Epidermal melanocyte (primary cell): ENCODE results near the gene HCFC1.
A peak's percentile ranks its signal among the peaks of the same experiment; 100 is the strongest.
"Not testable (repeated sequence)": the region's sequence is repeated elsewhere in the genome, so short reads cannot be mapped to it uniquely, and the experiment has no call there.

Experiments
- DNase-seq: peaks from one replicate; pipeline ENCODE4 v3.0.0; 2011; ENCODE audit warnings: low spot score; ENCODE audit not compliant: insufficient read length

Gene HCFC1

DNA sequence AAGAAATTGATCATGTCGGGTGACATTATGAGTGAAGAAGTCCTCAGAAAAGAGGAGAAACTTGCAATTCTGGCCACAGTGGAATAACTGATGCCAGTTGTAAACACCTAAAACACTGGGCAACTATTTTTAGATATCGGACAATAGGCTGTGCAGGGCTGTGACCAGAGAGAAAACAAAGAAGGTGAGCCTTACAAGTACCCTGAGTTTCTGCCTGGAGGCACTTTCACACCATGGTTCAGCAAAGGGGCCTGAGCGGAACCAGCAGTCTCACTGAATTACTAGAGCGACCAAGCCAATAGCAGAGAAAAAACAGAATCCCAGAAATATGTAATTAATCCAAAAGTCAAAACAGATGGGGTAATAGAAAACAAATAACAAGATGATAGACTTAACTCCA, 36.9 kb upstream of the HCFC1 start:
- DNase-seq = no peak

DNA sequence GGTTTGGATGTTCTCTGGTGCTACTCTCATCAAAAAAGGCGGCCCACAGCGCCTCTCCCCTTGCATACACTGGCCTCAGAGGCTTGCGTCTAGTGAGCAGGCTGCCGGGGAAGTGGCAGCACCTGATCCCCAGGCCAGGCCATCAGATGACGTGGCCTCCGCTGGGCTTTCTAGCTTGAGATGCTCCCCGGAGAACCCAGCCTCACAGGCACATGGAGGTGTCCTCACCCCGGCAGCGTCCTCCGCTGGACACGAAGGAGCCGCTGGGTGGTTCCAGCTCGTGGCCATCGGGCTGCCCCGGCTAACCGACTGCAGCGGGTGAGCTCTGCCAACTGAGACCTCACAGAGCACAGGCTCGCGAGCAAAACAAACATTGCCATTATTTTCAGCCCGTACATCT, 35.3 kb upstream of the HCFC1 start:
- no peak for DNase-seq

DNA sequence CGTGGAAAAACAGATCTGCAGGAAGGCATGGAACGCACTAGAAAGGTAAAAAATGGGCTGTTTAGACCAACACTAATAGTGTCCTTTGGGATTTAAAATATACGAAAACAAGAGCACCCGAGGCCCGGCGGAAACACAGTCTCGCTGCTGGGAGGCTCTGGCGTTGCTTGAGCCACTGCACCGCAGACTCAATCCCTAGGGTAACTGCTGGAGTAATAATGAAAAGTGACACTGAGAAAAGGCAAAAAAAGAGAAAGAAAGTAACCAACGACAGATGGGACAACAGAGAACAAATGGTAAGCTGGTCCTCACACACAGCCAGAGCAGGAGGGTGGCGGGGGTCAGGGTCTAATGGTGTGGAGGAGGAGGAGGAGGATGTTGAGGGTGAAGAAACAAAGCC, 32.7 kb upstream of the HCFC1 start:
- no peak for DNase-seq

GRCh38 chrX:154002215-154002719, 30.6 kb upstream of the HCFC1 start:
- DNase-seq = no peak

DNA sequence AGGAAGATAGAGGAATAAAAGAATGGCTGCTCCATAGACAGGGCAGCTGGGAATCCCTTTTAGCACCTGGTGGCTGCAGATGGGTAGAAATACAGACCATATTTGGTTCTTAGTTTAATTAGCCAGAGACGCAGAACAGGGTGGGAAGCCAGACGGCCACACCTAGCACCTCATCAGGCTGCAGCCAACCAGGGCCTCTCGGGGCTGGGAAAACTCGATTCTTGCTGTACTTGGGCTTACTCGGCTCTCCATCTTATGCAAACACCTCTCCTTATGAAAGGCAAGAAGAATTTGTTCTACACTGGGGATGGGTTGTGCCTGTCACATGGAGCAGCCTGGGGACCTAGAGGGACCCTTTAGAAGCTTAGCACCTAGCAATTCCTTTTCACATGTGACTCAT, 28.4 kb upstream of the HCFC1 start:
- DNase-seq = no peak

DNA sequence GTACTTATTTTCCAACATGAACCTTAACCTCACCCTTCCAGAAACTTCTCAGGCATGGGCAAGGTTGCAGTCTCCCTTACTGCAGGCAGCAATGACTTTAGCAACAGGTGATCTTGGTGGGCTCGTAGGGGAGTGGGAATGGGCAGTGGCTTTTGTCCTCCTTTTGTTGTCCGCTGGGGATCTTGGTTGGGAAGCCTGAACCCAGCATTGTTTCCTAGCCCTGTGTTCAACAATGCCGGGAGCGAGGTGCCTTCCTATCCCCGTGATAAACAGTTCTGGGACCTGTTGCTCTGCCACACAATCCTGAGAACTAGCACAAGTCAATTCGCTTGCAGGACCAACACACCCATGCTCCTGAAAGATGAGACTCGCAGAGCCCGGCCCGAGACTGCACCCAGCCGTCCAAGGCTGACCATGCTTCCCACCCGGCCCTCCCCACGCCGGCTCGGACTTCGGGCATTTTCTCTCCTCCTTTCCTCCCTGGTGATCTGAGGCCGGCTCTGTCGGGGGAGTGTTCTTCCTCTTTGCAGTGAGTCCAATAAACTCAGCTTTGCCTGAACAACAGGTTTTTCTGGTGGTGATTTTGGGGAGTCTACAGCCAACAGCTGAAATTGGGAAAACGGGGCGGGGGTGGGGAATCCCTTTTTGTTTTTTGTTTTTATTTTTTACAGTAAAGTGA, 27.9 kb upstream of the HCFC1 start:
- no peak for DNase-seq

DNA sequence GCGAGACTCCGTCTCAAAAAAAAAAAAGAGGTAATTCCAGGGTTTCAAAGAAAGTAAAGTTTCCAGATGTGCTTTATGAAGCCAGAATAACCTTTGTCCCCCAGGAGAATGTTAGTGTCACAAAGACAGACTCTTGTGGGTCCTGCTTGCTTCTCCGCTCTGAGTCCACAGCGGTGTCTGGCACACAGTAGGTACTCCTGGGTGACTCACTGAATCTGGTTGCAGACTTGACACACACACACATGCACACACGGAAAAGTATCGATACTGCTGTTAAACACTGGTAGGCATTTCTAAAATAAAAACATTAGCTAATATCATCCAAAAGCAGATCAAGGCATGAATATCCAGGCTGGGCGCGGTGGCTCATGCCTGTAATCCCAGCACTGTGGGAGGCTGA, 23.9 kb upstream of the HCFC1 start:
- no peak for DNase-seq

- not testable (repeated sequence) for DNase-seq
Measured at GRCh38 chrX:153994398-153994797, 22.8 kb upstream of the HCFC1 start.

DNA sequence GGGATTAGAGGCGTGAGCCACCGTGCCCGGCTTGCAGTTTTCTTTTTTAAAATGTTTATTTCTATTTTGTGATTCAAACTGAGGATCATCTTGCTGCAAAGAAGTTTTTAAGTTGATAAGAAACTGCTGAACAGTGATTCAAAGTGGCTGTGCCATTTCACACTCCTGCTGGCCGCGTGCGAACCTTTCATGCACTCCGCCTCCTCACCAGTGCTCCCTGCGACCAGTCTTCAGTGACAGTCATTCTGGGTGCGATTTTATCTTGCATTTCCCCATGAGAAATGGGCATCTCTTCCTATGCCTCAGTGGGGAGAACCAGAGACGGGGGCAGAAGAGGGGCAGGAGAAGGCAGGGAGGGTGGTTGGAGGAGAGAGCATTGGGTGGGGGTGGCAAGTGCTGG, 22.4 kb upstream of the HCFC1 start:
- DNase-seq = no peak

- DNase-seq = no peak
Measured at GRCh38 chrX:153993079-153993478, 21.5 kb upstream of the HCFC1 start.

DNA sequence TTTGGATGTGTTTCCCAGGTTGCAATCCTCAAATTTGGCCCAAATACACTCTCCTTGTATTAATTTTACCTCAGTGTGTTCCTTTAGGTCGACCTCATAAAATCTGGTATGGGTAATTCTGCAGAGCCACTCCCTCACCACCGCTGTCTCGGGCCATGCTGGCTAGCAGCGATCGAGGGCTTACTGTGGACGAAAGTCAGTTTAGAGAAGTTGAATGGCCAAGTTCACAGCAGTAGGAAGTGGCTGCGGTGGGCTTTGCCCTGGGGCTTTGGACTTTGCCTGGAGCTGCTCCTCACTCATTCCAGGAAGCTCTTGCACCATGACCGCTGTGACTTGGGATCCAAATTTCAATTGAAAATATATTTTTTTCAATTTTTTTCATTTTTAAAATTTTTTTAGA, 20.6 kb upstream of the HCFC1 start:
- no peak for DNase-seq

DNA sequence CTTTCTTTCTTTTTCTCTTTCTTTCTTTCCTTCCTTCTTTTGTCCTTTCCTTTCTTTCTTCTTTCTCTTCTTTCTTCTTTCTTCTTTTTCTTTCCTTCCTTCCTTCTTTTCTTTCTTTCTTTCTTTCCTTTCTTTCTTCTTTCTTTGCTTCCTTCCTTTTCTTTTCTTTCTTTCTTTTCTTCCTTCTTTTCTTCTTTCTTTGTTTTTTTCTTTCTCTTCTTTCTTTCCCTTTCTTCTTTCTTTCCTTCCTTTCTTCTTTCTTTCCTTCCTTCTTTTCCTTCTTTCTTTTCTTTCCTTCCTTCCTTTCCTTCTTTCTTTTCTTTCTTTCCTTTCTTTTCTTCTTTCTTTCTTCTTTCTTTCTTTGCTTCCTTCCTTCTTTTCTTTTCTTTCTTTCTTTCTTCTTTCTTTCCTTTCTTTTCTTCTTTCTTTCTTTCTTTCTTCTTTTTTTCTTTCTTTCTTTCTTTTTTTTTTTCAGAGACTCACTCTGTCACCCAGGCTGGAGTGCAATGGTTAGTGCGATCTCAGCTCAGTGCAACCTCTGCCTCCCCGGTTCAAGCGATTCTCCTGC, 19.5 kb upstream of the HCFC1 start:
- DNase-seq = no peak

DNA sequence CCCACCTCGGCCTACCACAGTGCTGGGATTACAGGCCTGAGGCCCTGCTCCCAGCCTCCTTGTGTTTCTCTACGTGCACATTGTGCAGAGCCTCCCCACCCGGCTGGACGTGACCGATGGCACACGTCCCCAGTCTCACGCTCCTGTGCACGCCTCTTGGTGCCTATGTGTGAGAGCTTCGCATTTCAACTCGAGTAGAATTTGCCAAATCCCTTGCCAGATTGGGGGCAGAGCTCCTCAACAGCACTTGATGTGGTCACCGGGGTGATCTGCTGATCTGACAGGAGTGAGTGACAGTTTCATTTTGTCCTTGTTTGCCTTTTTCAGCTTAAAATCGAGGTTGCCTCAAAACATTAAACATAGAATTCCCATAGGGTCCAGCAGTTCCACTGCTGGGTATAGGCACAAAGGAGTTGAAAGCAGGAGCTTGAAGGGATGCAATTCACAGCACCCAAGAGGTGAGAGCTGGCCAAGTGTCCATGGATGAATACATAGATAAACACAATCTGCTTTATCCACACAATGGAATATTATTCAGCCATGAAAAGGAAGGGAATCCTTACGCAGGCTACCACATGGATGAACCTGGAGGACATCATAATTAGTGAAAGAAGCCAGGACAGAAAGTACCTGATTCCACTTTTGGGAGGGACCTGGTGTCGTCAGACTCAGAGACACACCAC, 18.5 kb upstream of the HCFC1 start:
- DNase-seq = no peak

GRCh38 chrX:153988493-153988892, 16.9 kb upstream of the HCFC1 start:
- no peak for DNase-seq

- DNase-seq = no peak
Measured at GRCh38 chrX:153984351-153985178, 12.9 kb upstream of the HCFC1 start.

- DNase-seq = no peak
Measured at GRCh38 chrX:153983321-153983801, 11.7 kb upstream of the HCFC1 start.

DNA sequence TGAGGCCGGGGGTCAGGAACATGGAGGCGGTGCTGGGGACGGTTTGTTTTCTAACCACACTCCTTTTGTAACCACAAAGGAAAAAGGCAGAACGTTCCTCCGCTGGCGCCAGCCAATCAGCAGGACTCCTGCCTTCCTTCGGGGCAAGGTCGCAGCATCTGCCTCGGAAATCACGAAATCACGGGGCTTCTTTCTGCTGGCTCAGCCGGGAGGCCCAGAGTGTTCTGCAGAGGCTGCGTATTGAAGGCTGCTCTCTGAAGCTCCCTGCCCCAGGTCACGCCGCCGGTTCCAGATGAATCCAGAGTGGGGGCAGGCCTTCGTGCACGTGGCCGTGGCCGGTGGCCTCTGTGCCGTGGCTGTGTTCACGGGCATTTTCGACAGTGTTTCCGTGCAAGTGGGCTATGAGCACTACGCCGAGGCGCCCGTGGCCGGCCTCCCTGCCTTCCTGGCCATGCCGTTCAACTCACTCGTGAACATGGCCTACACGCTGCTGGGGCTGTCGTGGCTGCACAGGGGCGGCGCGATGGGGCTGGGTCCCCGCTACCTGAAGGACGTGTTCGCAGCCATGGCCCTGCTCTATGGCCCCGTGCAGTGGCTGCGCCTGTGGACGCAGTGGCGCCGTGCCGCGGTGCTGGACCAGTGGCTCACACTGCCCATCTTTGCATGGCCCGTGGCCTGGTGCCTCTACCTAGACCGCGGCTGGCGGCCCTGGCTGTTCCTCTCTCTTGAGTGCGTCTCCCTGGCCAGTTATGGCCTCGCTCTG, 10.3 kb upstream of the HCFC1 start:
- peak; percentile 66 for DNase-seq

DNA sequence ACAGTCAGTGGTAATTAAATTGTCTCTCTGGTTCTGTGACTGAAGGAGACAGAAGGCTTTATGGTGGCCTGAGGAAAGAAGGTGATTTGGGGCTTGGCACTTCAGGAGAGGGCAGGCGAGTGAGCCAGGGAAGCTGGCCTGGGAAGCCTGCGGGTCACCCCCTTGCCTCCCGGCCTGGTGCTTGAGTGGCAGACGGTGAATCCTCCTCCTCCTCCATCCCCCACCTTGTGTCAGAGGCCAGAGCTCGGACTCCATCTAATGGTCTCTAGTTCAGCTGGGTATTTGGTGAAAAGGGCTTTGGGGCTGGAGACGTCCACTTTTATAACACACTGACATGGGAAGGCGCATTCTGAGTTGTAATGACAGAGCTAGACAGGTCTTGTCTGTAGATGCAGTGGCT, 9.6 kb upstream of the HCFC1 start:
- no peak for DNase-seq

- not testable (repeated sequence) for DNase-seq
Measured at GRCh38 chrX:153980394-153980793, 8.8 kb upstream of the HCFC1 start.

DNA sequence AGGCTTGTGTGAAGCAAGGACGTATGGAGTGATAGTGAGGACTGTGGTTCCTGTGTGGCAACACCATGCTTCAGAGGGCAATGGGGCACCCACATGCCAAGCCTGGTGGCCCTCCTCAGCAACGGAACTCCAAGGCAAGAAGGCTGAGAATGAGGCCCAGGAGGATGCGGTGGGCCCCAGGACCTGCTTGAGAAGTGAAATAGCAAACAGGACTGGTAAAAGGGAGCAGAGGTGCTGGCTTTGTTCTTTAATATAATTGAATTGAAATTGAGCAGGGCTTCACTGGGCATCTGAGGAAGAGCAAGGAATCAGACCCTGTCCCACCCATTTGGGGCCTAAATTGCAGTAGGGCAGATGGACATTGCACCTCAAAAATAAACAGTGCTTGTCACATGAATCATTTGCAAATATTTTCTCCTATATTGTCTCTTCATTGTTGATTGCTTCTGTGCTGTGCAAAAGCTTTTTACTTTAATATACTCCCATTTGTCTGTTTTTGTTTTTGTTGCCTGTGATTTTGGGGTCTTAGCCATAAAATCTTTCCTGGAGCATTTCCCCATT, 3.2 kb upstream of the HCFC1 start:
- no peak for DNase-seq
